MM.1S (cell line): Measurements from ENCODE around the gene PAH.

Experiments
- CTCF ChIP-seq: fragments of 300-600 bp; sonication (generic); IDR thresholded peaks from 2 replicates; pipeline ENCODE4 v1.5.1; 2016; ENCODE audit warnings: antibody characterized with exemption, low read length, mixed read lengths
- EZH2 ChIP-seq: fragments of 300-600 bp; sonication (generic); optimal IDR thresholded peaks from 2 replicates; pipeline ENCODE3; 2017; ENCODE audit warnings: low read depth, mild to moderate bottlenecking, antibody characterized with exemption, low read length, mixed read lengths

- TF ChIP-seq CTCF (no peak), EZH2 (no peak)
Measured at GRCh38 chr12:102921240-102921639, 4.2 kb upstream of the PAH start.
